SK-N-MC (cell line): Measurements from ENCODE around the gene ZKSCAN3.
A peak's percentile ranks its signal among the peaks of the same experiment; 100 is the strongest.

Experiments used
- DNase-seq: peaks from one replicate; pipeline ENCODE4 v3.0.0-alpha.2; 2011; ENCODE audit warnings: low read depth, low spot score
- H3K27ac ChIP-seq: fragments of 200-600 bp; sonication (generic); 2 replicates; pipeline ENCODE4 v1.5.1; 2016; ENCODE audit warnings: mixed run types
- H3K36me3 ChIP-seq: fragments of 200-600 bp; sonication (generic); 2 replicates; pipeline ENCODE4 v1.6.1; 2017; ENCODE audit warnings: antibody characterized with exemption, low read length, mixed read lengths; ENCODE audit not compliant: insufficient read depth
- H3K4me3 ChIP-seq: fragments of 200-600 bp; sonication (generic); 2 replicates; pipeline ENCODE4 v1.5.1; 2016
- H3K9ac ChIP-seq: fragments of 200-600 bp; sonication (generic); 2 replicates; pipeline ENCODE4 v1.8.0; 2017; ENCODE audit warnings: mixed run types, mixed read lengths; ENCODE audit not compliant: insufficient read length
- H3K9me3 ChIP-seq: fragments of 200-600 bp; sonication (generic); 2 replicates; pipeline ENCODE4 v1.6.1; 2017; ENCODE audit warnings: low read depth, mild to moderate bottlenecking, antibody characterized with exemption, low read length, moderate library complexity, mixed read lengths
- EZH2 ChIP-seq: fragments of 200-600 bp; sonication (generic); IDR thresholded peaks from one replicate; pipeline ENCODE4 v1.6.1; 2017; ENCODE audit warnings: antibody characterized with exemption
- FOXP2 ChIP-seq: optimal IDR thresholded peaks from 2 replicates; pipeline ENCODE3; 2011; ENCODE audit warnings: mild to moderate bottlenecking, moderate library complexity; ENCODE audit not compliant: insufficient read depth; ENCODE audit errors: extremely low read length, control extremely low read depth
- POLR2AphosphoS5 ChIP-seq: IDR thresholded peaks from 2 replicates; pipeline ENCODE4 v1.6.1; 2012; ENCODE audit warnings: mild to moderate bottlenecking, low read depth, low read length, borderline replicate concordance

Gene ZKSCAN3

GRCh38 chr6:28323813-28324424 lies 25.8 kb upstream of the ZKSCAN3 start:
- no peaks in the 10 kb centered on the region for H3K9me3 ChIP-seq
- no peak overlapping the region for H3K9ac ChIP-seq
- no peak overlapping the region for H3K27ac ChIP-seq
- TF ChIP-seq EZH2 (no peak), FOXP2 (no peak), POLR2AphosphoS5 (no peak)
- no peak overlapping the region for H3K4me3 ChIP-seq
- no peaks in the 10 kb centered on the region for H3K36me3 ChIP-seq
- DNase-seq, result no peak

GRCh38 chr6:28326371-28326948 lies 23.3 kb upstream of the ZKSCAN3 start:
- TF ChIP-seq POLR2AphosphoS5, result no peak
- no peak for TF ChIP-seq EZH2
- TF ChIP-seq FOXP2, result no peak
- Histone ChIP-seq H3K27ac (no peak overlapping the region), H3K4me3 (no peak overlapping the region)

GRCh38 chr6:28330041-28330440 lies 19.7 kb upstream of the ZKSCAN3 start:
- Histone ChIP-seq H3K36me3 (no peaks in the 10 kb centered on the region), H3K27ac (no peak overlapping the region), H3K9ac (no peak overlapping the region), H3K4me3 (no peak overlapping the region), H3K9me3 (no peaks in the 10 kb centered on the region)
- DNase-seq, result no peak
- TF ChIP-seq FOXP2 (no peak), POLR2AphosphoS5 (no peak)

More at GRCh38 chr6:28326371-28326948, 23.3 kb upstream of the ZKSCAN3 start:
- no peak overlapping the region for H3K9ac ChIP-seq
- H3K9me3 ChIP-seq, result no peaks in the 10 kb centered on the region
- no peak for DNase-seq
- H3K36me3 ChIP-seq, result no peaks in the 10 kb centered on the region

- TF ChIP-seq POLR2AphosphoS5, result no peak
- no peak for TF ChIP-seq EZH2
- no peak for TF ChIP-seq FOXP2
- H3K9ac ChIP-seq, result no peak overlapping the region
- no peaks in the 10 kb centered on the region for H3K36me3 ChIP-seq
- no peaks in the 10 kb centered on the region for H3K9me3 ChIP-seq
- H3K27ac ChIP-seq, result no peak overlapping the region
- no peak for DNase-seq
- H3K4me3 ChIP-seq, result no peak overlapping the region
These were observed 16.7 kb upstream of the ZKSCAN3 start for GRCh38 chr6:28333047-28333446.

- Histone ChIP-seq H3K9ac (no peak overlapping the region), H3K4me3 (no peak overlapping the region), H3K9me3 (no peaks in the 10 kb centered on the region), H3K27ac (no peak overlapping the region), H3K36me3 (no peaks in the 10 kb centered on the region)
- no peak for DNase-seq
- no peak for TF ChIP-seq POLR2AphosphoS5
- TF ChIP-seq FOXP2, result no peak
- no peak for TF ChIP-seq EZH2
These were observed 16.1 kb upstream of the ZKSCAN3 start for GRCh38 chr6:28333599-28334018.

- Histone ChIP-seq H3K9ac (no peak overlapping the region), H3K36me3 (no peaks in the 10 kb centered on the region), H3K4me3 (no peak overlapping the region), H3K27ac (no peak overlapping the region), H3K9me3 (no peaks in the 10 kb centered on the region)
- no peak for DNase-seq
- TF ChIP-seq POLR2AphosphoS5 (no peak), EZH2 (no peak)
These were observed 15.3 kb upstream of the ZKSCAN3 start for GRCh38 chr6:28334286-28335039.

GRCh38 chr6:28335040-28335563 lies 14.6 kb upstream of the ZKSCAN3 start:
- Histone ChIP-seq H3K9me3 (no peaks in the 10 kb centered on the region), H3K27ac (peak overlapping the region; percentile 72; the same call in 1 of the 2 replicates), H3K36me3 (no peaks in the 10 kb centered on the region), H3K9ac (peak overlapping the region; percentile 54), H3K4me3 (peak overlapping the region; percentile 88)
- TF ChIP-seq POLR2AphosphoS5 (no peak), EZH2 (no peak)
- no peak for DNase-seq

- peak within 1 kb of the TSS; percentile 88 for H3K4me3 ChIP-seq
These were observed 14.0 kb upstream of the ZKSCAN3 start, which contains the start of gene ZSCAN31 for GRCh38 chr6:28335564-28336283. TSS of gene ZSCAN31 (minus strand) at chr6:28336148. CDS start at chr6:28329683, 6,465 bp downstream.

More at GRCh38 chr6:28335564-28336283, 14.0 kb upstream of the ZKSCAN3 start, which contains the start of gene ZSCAN31:
- Histone ChIP-seq H3K9ac (peak within 1 kb of the TSS; percentile 95), H3K27ac (peak within 1 kb of the TSS; percentile 95), H3K36me3 (no peaks in the 10 kb centered on the region), H3K9me3 (no peaks in the 10 kb centered on the region)
- peak; percentile 75 for DNase-seq
- TF ChIP-seq EZH2 (no peak), POLR2AphosphoS5 (peak; percentile 92)
